ENCODE results near the gene FBXL22.

The FBXL22 gene, protein sequence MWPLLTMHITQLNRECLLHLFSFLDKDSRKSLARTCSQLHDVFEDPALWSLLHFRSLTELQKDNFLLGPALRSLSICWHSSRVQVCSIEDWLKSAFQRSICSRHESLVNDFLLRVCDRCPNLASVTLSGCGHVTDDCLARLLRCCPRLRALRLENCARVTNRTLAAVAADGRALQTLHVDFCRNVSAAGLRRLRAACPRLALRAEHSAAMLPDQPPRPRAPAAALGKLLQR

DNA sequence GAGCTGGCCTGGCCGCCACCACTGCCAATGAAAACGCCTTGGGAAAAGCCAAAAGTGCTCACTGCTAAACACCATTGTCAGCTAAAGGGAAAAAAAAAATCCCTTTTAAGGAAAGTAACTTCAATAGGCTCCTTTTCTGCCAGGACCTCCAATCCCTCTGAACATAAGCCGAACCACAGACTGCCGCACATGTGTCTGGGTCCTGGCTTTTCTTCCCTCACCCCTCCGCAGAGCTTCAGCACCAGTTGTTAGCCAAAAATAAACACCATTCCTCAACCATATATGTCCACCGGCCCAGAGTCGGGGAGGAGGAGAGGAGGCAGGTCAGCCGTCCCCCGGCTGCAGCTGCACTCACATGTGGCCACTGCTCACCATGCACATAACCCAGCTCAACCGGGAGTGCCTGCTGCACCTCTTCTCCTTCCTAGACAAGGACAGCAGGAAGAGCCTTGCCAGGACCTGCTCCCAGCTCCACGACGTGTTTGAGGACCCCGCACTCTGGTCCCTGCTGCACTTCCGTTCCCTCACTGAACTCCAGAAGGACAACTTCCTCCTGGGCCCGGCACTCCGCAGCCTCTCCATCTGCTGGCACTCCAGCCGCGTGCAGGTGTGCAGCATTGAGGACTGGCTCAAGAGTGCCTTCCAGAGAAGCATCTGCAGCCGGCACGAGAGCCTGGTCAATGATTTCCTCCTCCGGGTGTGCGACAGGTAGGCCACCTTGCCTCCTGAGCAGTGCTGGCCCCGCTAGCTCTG is at the start of gene FBXL22:
FBXL22 (plus strand) TSS at position 350 of the 753 bp plus-strand sequence; CDS start at position 356, 6 bp downstream.
- DNase-seq (ENCODE audit: low spot score), result no peak

DNA sequence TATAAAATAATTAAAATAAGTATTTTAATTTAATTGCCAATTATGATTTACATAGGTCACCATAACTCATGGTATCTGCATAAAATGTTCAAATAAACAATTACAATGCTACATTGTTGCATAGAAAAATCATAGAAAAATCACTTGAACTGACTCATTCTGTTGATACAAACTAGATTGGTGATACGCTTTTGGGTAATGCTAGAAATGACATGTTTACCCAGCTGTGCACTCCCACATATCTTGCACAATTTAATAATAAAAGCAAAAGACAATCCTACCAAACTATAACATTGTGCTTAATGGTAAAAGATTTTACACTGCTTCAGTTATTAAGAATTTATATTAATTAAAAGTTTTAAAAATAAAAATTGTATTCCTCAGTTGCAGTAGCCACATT is 45.8 kb upstream of the FBXL22 start:
- DNase-seq (ENCODE audit: low spot score), result no peak

DNA sequence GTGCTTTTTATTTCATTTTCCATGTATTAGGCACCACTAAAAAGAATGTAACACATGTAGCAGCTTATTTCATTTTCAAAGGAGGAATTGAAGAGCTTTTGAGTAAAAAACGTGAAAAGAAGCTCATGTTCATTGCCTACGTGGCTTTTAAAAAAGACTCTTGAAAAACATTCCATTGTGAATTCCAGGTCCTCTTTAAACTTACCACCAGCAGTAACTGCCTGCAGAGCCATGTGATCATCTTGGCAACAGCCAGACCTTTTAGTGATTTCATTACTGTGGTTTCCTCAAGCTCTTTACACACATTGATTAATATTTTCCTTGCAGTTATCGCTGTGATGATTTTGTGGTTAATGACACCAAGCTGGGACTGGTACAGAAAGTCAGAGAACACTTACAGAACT is 43.8 kb upstream of the FBXL22 start:
- DNase-seq (ENCODE audit: low spot score), result peak; percentile 25

DNA sequence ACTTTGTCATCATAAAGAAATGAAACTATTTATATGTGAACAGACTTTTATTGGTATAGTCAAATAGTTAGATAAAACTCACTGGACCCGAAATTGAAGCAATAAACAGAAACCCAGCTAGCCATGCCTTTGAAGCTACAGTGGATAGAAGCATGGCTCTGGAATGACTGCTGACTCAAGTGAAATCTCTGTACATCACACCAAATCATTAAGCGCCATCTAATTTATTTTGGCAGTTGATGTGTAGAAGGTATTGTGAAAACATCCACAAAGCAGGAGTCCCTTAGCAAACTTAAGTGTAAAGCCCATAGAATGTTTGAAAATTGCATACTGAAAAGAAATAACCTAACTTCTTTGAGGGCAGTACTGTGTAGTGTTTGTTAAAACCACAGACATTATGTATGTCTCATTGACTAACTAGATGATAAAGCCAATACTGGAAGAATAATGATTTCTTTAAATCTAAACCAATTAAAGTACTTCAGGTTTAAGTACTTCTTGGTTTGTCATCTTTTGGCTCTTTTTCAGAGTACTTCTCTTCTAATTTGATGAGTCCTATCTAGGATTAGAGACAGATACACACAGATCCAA is 42.8 kb upstream of the FBXL22 start:
- no peak for DNase-seq (ENCODE audit: low spot score)

DNA sequence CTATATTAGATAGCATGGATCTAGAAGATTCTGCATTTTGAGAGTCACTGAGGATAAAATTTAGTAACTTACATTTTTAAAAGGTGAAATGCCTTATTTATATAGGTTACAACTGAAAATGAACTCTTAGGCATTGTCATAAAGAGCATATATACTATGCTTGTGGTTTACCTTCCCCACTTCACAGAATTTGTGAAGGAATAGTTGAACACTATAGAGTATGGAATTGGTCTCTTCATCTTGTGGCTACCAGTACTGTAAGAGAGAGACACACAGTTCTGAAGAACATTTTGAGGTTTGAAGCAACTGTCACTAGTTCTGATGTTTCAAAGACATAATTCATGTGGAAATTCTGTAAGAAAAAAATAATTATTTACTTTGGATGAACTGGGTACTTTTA is 41.7 kb upstream of the FBXL22 start:
- no peak for DNase-seq (ENCODE audit: low spot score)

DNA sequence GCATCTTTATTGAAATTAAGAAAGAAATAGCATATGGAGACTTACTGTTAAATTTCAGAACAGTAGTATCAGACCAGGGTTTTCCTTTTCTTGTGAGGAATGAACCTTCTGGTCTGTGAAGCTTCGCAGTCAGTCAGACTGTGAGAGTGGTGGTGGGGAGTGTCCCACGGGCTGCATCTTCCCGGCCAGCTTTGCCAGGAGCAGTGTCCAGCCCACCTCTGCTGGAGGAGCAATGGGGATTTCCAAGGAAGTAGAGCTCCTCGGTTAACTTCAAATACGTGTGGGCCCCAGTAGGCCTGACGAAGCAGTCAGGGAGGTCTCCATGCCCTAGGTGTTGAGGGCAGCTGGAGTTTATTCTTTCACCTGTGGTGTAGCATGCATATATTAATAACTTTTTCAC is 40.9 kb upstream of the FBXL22 start:
- DNase-seq (ENCODE audit: low spot score), result no peak

DNA sequence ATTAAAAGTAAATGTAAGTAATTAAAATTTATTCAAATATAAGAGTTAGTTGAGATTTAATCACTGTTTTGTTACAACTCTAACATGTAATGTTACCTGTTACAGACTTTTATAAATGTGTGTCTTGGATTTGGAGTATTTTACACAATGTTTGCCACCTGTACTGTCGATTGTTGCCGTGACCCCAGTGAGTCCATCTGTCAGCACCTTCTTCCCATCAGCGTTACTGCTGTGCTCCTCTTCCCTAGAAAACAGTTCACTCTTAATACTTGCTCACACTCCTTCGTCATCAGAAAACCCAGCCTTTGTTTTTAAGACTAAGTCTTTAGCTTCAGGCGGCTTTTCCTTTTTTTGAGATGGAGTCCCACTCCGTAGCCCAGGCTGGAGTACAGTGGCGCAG is 40.5 kb upstream of the FBXL22 start:
- DNase-seq (ENCODE audit: low spot score), result no peak

DNA sequence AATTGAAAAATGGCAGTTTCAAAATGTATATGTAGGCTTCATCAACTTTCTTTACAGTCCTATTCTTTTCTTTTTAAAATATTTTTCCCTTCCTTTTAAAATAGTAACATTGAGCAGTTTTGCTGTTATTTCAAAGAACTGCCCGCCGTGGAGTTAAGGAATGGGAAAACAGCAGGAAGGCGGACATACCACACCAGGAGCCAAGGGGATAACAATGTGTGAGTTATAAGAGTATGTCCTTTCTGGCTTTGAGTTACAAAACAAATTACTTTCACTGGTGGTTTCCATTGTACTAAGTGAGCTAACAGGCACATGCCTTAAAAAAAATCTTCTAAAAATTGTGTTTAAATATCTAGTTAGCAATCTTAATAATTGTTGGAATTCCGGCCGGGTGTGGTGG is 37.4 kb upstream of the FBXL22 start:
- no peak for DNase-seq (ENCODE audit: low spot score)

DNA sequence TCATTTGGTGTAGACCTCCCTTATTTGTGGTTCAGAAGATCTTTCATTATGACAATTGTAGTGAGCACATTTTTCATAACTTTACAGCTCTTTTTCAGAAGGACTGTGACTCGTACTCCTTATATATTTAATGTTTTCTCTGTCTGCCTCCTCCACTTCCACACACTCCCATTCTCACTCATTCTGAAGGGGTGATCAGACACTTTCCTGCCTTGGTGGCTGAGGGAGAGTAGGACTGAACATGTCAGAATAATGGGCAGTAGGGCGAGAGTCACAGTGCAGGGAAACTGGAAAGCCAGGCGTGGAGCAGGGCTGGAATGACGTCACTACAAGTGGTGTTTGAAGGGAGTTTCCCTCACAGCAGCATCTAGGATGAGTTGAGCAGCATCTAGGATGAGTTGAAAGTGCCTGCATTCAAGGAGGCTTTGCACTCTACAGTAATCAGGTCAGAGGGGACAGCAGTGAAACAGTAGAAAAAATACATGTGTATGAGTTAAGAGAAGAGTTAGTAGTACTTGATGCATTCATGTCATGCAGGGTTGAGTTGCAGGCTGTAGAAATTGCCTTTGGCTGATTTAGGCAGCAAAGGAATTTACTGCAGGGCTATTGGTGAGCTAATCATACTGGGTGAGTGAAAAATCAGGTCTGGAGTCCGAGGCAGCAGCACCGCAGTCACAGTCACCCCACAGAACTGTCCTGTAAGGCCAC is 36.3 kb upstream of the FBXL22 start:
- DNase-seq (ENCODE audit: low spot score), result no peak

DNA sequence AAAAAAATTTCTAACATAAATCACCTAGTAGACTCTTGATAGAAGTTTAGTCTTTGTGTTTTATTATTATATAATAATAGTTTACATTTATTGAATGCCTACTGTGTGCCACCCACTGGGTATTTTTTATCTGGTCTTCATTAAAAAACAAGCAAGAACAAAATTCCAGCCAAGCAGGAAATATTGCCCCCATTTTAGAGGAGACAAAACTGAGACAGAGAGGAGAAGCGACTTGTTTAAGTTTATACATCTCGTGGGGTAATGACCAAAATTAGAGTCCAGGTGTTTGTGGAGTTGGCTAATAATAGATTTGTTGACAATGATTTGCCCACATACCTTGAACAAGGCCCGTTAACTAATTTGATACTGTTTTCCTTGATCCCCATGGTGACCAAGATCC is 33.1 kb upstream of the FBXL22 start:
- no peak for DNase-seq (ENCODE audit: low spot score)

DNA sequence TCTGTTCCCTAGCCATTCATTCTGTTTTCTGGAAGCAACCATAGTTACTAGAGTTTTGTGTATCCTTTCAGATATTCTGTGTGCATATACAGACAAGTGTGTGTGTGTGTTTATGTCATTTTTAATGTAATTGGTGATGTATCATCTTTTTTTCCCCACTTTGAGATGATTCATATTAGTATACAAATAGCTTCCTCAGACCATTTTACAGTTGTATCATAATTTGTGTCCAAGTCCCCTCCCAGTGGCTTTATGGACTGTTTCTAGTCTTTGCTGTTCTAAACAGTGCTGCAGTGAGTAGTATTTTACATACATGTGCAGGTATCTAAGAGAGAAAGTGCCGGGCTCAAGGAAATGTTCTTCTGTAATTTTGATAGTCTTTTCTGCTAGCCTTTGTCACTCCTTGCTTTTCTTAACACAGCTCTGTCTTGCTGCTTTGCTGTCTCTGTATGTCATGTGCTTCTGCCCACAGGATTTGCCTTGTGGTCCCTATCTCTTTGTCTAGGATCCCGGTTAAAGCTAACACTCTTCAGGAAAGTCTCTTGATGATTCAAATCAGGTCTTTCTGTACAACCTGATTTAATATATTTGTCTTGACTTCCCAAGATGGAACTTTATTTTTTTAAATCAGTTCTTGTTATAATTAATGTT is 31.5 kb upstream of the FBXL22 start:
- no peak for DNase-seq (ENCODE audit: low spot score)

DNA sequence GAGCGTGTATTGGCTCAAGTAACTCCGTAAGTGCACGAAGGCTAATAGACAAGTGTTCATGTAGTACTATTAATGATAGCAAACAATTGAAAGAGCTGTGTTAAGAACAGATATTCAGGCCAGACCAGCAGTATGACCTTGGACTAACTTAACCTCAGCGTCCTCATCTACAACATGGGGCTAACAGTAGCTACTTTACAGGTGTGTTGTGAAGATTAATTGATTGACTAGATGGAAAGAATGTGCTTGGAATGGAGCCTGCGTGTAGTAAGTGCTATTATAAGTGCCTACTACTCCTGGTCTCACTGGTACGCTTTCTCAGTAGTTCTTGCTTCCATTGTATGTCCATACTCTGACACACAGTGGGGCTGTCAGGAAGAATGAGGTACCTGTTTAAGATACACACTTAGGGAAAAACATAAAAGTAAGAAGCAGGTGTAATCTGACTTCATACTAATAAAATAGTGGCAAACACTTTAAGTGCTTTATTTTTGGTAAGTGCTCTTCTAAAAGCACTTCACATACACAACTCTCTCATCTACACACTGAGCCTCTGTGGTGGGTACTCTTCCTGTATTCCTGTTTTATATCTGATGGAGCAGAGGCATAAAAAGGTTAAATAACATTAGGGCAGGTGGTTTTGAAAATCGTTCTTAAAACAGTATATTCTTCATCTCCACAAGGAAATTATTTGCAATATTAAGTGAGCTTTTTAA is 24.3 kb upstream of the FBXL22 start:
- DNase-seq (ENCODE audit: low spot score), result no peak

DNA sequence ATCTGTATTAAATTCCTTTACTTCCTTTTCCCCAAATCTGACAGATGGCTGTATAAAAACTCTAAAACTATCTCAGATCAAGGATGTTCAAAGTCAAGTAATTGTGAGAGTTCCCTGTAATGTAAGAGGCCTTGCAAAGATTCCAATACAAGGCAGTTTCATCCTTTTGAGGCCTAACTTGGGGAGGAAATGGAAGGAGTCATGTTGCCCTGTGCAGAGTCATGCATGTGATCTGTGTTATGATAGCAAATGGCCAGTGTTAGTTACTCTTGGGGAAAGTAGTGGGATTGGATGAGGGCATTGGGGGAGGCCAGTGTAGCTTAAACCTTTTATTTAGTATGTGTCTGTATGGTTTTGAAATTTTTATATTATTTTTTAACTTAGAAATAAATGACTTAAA is 23.7 kb upstream of the FBXL22 start:
- no peak for DNase-seq (ENCODE audit: low spot score)

DNA sequence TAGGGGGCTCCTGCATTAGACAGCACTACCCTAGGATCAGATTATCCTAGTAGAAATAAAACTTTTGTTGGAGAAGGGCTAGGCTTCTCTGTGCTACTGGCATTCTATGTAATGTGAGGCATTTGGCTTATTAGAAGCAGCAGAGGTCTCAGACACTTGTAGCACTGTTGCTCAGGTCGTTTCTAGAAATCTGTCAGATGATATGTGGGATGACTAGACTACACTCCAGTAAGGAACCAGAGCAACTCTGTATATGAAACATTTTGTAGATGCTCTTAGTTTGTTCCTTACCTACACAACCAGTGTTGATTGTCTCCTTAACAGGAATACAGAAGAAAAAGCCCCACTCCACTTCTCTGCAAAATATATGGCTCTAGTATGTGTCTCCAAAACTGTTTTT is 21.9 kb upstream of the FBXL22 start:
- no peak for DNase-seq (ENCODE audit: low spot score)

DNA sequence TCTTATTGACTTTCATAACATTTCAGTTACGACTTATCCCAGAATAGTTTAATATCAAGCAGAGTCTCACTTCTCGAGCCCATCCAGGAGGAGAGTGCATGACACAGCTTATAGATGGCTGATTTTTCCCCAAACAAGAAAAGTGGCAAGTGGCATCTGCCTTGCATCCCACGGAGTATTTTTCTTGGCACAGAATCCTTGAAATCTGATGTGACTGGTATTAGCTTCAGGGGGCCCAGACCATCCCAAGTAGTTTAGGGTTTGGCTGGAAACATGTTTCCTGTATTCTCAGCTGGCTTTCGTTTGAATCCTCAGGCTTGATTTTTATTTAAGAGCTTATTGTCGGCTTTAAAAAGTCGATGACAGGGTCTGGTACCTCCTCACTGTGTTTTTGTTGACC is 20.7 kb upstream of the FBXL22 start:
- no peak for DNase-seq (ENCODE audit: low spot score)

DNA sequence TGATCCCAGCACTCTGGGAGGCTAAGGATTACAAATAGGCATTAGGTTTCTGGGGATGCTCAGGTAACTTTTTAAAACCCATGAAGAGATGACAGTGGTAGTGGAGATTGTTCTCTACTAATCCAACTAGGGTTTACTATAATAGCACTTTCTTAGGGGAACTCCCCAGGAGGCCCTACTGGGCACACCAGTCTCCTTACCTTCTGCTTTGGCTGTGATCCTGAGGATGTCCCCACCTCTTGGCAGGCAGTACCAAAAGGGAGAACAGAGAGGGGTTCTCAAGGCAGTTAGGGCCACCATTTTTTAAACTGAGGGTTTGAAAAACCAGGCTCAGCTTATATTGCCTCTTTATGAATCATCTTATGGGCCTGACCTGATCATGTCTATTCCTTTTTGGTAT is 15.0 kb upstream of the FBXL22 start:
- no peak for DNase-seq (ENCODE audit: low spot score)

DNA sequence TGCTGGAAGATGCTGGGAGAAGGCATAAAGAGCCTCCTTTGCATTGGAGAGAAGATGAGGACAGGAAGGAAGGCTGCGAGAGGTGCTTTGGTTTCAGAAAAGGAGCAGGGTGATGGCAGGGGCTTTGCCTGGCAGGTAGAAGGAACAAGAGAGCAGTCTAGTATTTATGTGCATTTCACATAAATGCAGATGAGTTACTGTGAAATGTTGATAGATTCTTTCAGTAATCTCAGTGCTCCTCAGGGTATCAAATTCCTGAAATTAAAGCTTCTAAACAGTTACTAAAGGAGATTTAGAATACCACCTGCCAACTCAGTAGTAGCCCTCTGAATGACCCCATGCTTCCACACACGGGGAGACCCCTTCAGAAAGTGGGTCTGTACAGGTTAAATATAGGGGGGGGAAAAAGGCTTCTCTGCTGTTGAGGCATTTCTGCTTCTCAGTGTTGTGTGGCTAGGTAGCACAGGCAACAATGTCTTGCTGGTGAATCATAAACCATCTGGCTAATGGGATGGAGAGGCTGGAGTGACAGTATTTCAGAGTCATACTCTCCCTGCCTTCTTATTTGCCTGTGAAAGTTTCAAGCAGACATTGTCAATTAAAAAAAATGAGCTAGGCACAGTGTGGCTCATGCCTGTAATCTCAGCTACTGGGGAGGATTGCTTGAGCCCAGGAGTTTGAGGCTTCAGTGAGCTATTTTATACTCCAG is 14.3 kb upstream of the FBXL22 start:
- no peak for DNase-seq (ENCODE audit: low spot score)

DNA sequence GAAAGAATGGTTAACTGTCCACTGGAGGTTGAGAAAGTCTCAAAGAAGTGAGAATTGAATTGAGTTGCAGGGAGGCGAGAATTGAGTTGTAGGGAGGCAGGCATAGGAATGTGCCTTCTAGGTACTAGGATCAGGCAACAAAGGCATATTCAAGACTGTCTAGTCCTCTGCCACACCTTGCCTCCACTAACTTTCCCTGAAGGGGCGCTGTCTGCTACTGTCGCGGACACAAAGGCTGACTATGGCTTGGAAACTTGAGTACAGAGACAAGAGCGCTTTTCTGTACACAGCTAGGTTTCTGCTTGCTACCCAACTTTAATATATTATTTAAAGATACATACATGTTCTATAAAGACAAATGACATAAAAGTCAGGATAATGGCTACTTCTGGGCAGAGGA is 10.4 kb upstream of the FBXL22 start:
- no peak for DNase-seq (ENCODE audit: low spot score)

DNA sequence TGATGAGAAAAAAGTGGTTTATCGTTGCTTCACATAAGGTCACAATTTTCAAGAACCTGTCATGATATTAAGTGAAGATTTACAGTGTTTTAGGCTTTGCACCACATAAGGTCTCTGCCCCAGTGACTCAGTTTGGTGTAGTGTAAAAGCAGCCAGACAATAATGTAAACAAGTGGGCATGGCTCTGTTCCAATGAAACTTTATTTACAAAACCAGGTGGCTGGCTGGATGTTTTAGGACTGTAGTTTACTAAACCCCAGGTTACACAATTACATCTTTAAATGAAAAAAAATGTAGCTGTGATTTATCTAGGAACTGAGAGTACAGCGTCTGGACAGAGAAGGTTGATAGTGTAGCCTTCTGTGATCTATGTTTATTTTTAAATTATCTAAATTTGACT is 9.7 kb upstream of the FBXL22 start:
- no peak for DNase-seq (ENCODE audit: low spot score)

DNA sequence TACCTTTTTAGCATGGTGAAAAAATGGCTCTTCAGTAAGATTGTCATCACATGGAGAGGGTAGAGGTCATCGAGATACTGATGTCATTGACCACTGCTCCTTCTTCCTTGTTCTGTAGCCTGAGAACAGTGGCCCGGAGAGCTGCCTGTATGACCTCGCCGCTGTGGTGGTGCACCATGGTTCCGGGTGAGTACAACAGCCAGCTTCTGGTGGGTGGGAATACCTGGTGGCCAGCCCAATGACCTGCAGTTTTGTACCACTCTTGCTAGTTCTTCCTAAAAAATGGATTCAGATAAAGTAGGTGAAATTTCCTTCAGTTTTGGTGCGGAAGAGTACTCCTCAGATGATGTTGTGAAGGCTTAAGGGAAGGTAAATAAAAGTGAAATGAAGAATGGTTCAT is 8.4 kb upstream of the FBXL22 start:
- DNase-seq (ENCODE audit: low spot score), result no peak
